K562 (cell line): Measurements from ENCODE around the gene TMEM50B. TPM values are rescaled to one million over a fixed set of nuclear protein-coding genes. Genes with fewer than 3 reads are reported as not detected.

Experiments
- ATAC-seq: fragments of 200-7000 bp; cut with Tn5 transposase; 3 replicates; pipeline ENCODE4 v1.9.1; 2020; ENCODE audit warnings: moderate library complexity
- BruUV-seq: library from RNA; stranded (reverse); fragments of 400-500 nt; replicated peaks from 2 replicates; lab custom pipeline; 2021; lab: Mats Ljungman, UMichigan
- CTCF ChIA-PET: fragments of 300-600 bp; formaldehyde crosslinking; extraction: SDS; loops from one replicate; lab custom pipeline; 2021; ENCODE audit warnings: low intra/inter-chr PET ratio; lab: Yijun Ruan, JAX
- POLR2A ChIA-PET: fragments of 300-600, 350-650 bp; sonication (Branson Sonifier 250); formaldehyde crosslinking; extraction: SDS; loops from one replicate; lab custom pipeline; 2021; ENCODE audit warnings: antibody characterized with exemption, inconsistent platforms; lab: Yijun Ruan, JAX
- DNase-seq, 4 experiments: peaks; one replicate each; pipeline versions ENCODE4 v3.0.0 to v3.0.0-alpha.2; 2011 to 2018; ENCODE audit warnings: low spot score in 3 of 4, mixed read lengths in 3 of 4; ENCODE audit errors: extremely low read depth in 1 of 4
- FAIRE-seq: peaks from 2 replicates; lab custom pipeline; 2011; peaks lifted over from hg19 to GRCh38; lab: Jason Lieb, UNC
- H2AFZ ChIP-seq: 2 replicates; pipeline ENCODE4 v1.6.0; 2011; ENCODE audit warnings: low read depth, low read length, control low read depth, inconsistent platforms
- H3K27ac ChIP-seq: fragments of 200-600 bp; 3 replicates; pipeline ENCODE4 v1.8.0; 2011; ENCODE audit warnings: low read depth, mild to moderate bottlenecking, control low read depth, inconsistent platforms, low read length, moderate library complexity, mixed read lengths; ENCODE audit errors: extremely low read depth
- H3K27me3 ChIP-seq, 2 experiments: fragments of 300-600 bp in 1 of 2; 2 replicates in 1 of 2; 3 replicates in 1 of 2; pipeline versions ENCODE4 v1.6.0 to v1.8.0; 2011; ENCODE audit warnings: inconsistent platforms in 2 of 2, low read length in 2 of 2, mild to moderate bottlenecking in 1 of 2, mixed read lengths in 1 of 2, moderate library complexity in 1 of 2; ENCODE audit not compliant: control insufficient read depth in 2 of 2, insufficient read depth in 2 of 2
- H3K36me3 ChIP-seq: fragments of 300-600 bp; 3 replicates; pipeline ENCODE4 v1.8.0; 2011; ENCODE audit warnings: mild to moderate bottlenecking, low read length, inconsistent platforms; ENCODE audit not compliant: control insufficient read depth, insufficient read depth
- H3K4me1 ChIP-seq, 2 experiments: fragments of 200-600 bp in 1 of 2; replicated peaks in 1 of 2; 2 replicates in 1 of 2; 3 replicates in 1 of 2; pipeline versions ENCODE4 v1.5.1 to v1.8.0; 2011; ENCODE audit warnings: inconsistent platforms in 2 of 2, low read length in 2 of 2, mild to moderate bottlenecking in 1 of 2, mixed read lengths in 1 of 2, moderate library complexity in 1 of 2; ENCODE audit not compliant: control insufficient read depth in 2 of 2, insufficient read depth in 2 of 2
- H3K4me2 ChIP-seq: 2 replicates; pipeline ENCODE4 v1.6.1; 2011; ENCODE audit warnings: low read length, control low read depth, inconsistent platforms, mixed read lengths; ENCODE audit not compliant: insufficient read depth
- H3K4me3 ChIP-seq: fragments of 200-600 bp; sonication (generic), shearing (Covaris generic); 2 replicates; pipeline ENCODE4 v1.5.1; 2016; ENCODE audit warnings: control low read depth, inconsistent platforms
- H3K79me2 ChIP-seq: fragments of 200-600 bp; 3 replicates; pipeline ENCODE4 v1.8.0; 2011; ENCODE audit warnings: low read length, inconsistent platforms; ENCODE audit not compliant: control insufficient read depth, insufficient read depth
- H3K9ac ChIP-seq, 2 experiments: 2 replicates each; pipeline versions ENCODE4 v1.6.0 to v1.6.1; 2011; ENCODE audit warnings: low read depth in 2 of 2, low read length in 2 of 2, control low read depth in 1 of 2, inconsistent platforms in 1 of 2, mild to moderate bottlenecking in 1 of 2, mixed read lengths in 1 of 2; ENCODE audit not compliant: insufficient read depth in 1 of 2
- H3K9me1 ChIP-seq: one replicate; pipeline ENCODE4 v1.6.0; 2011; ENCODE audit warnings: inconsistent platforms, mild to moderate bottlenecking, low read length, moderate library complexity; ENCODE audit not compliant: control insufficient read depth, insufficient read depth
- H3K9me3 ChIP-seq: replicated peaks from 2 replicates; pipeline ENCODE4 v1.5.1; 2011; ENCODE audit warnings: low read depth, low read length, inconsistent platforms; ENCODE audit not compliant: control insufficient read depth, insufficient read depth
- H4K20me1 ChIP-seq: replicated peaks from 2 replicates; pipeline ENCODE4 v1.6.1; 2011; ENCODE audit warnings: low read length, inconsistent platforms, mixed read lengths; ENCODE audit not compliant: control insufficient read depth, insufficient read depth
- BRD4 ChIP-seq: fragments of 200-600 bp; sonication (generic); IDR thresholded peaks from 2 replicates; pipeline ENCODE4 v1.6.1; 2017; ENCODE audit warnings: inconsistent platforms
- CBFA2T2 ChIP-seq: fragments of 450-650 bp; conservative IDR thresholded peaks from 2 replicates; pipeline ENCODE4 v1.6.1; 2017; ENCODE audit warnings: mild to moderate bottlenecking
- CTBP1 ChIP-seq: fragments of 450-650 bp; IDR thresholded peaks from 2 replicates; pipeline ENCODE4 v1.6.1; 2016; ENCODE audit warnings: borderline replicate concordance
- L3MBTL2 ChIP-seq: fragments of 450-650 bp; IDR thresholded peaks from 2 replicates; pipeline ENCODE4 v1.6.1; 2016; ENCODE audit warnings: mild to moderate bottlenecking, moderate library complexity
- NFYB ChIP-seq: IDR thresholded peaks from 2 replicates; pipeline ENCODE4 v1.6.1; 2011; ENCODE audit warnings: mild to moderate bottlenecking, moderate library complexity; ENCODE audit not compliant: insufficient read length; ENCODE audit errors: extremely low read depth
- PTBP1 ChIP-seq: fragments of 200-400 bp; formaldehyde crosslinking; IDR thresholded peaks from 2 replicates; pipeline ENCODE4 v1.6.1; 2017; ENCODE audit warnings: low read depth, low read length
- SMAD4 ChIP-seq: fragments of 250-450 bp; sonication (Bioruptor Pico); conservative IDR thresholded peaks from 2 replicates; pipeline ENCODE4 v1.8.0; 2021; ENCODE audit warnings: inconsistent platforms, mild to moderate bottlenecking, moderate library complexity
- SMARCB1 ChIP-seq: IDR thresholded peaks from 2 replicates; pipeline ENCODE4 v1.6.1; 2011; ENCODE audit warnings: improper control_type of control experiment, low read depth; ENCODE audit not compliant: insufficient read length
- SUPT5H ChIP-seq: fragments of 450-650 bp; IDR thresholded peaks from 2 replicates; pipeline ENCODE4 v1.6.1; 2016
- TCF7L2 ChIP-seq: fragments of 150-350 bp; IDR thresholded peaks from 2 replicates; pipeline ENCODE4 v1.6.1; 2016; ENCODE audit warnings: low read depth, mild to moderate bottlenecking, low read length, moderate library complexity
- ZNF217 ChIP-seq: sonication (generic); formaldehyde crosslinking; IDR thresholded peaks from 2 replicates; pipeline ENCODE4 v1.8.0; 2022; ENCODE audit warnings: mild to moderate bottlenecking, missing genetic modification reagents
- WGBS: fragments of 100-300 bp; shearing (Covaris generic); methylation state at CpG from one replicate; pipeline ENCODE4 v1.1.6; 2016; ENCODE audit warnings: low coverage, mixed read lengths; ENCODE audit not compliant: insufficient coverage; ENCODE audit errors: missing lambda C conversion rate; 5-methylcytosine and 5-hydroxymethylcytosine counted together
- in situ Hi-C: fragments of 300-500 bp; cut with MboI; formaldehyde crosslinking; loops from 4 replicates; pipeline ENCODE4 v1.15.0; 2018; ENCODE audit warnings: inconsistent platforms, mixed read lengths
- intact Hi-C: fragments of 100-400 bp; cut with micrococcal nuclease; formaldehyde crosslinking; loops from 2 replicates; pipeline ENCODE4 v1.14.2; 2022
- polyA plus RNA-seq, 8 experiments: library from polyadenylated mRNA; depleted of rRNA in 4 of 8; stranded (reverse) in 5 of 8; unstranded in 3 of 8; fragments of >200 nt; fragmentation: Nextera tagmentation in 2 of 8; fragmentation: Illumina TruSeq in 1 of 8; extraction: Ambion mirVana in 2 of 8; extraction: Trizol in 1 of 8; gene quantifications; 2 replicates each; pipeline versions ENCODE4 v1.2.1 to v1.2.3, GENCODE V29; 2011 to 2014; ENCODE audit warnings: inconsistent platforms in 1 of 8, missing spikeins in 1 of 8
- total RNA-seq, 7 experiments: library from RNA; depleted of rRNA in 6 of 7; stranded (reverse); fragments of >200 nt in 6 of 7; fragmentation: Illumina TruSeq in 2 of 7; extraction: Trizol in 2 of 7; gene quantifications; 2 replicates each; pipeline versions ENCODE4 v1.2.1 to v1.2.3, GENCODE V29; 2011 to 2021; ENCODE audit warnings: low replicate concordance in 1 of 7

TMEM50B gene
- total and polyA plus RNA-seq, 9 of the 15 experiments (the other 6 are each of a cell fraction or from before 2014, with no cell fraction given) = 20.5 to 64.6 (median 28.9) TPM

GRCh38 chr21:33443194-33443593 is 36.6 kb downstream of the TMEM50B start:
- H3K36me3 ChIP-seq = peaks cover 9% of the 10 kb centered on the region; the same call in 2 of the 3 replicates
- H3K27ac ChIP-seq = no peak overlapping the region
- no peak for DNase-seq
- 81% methylated on average over 5 of the region's 5 CpGs for WGBS
- FAIRE-seq = no peak
- in situ Hi-C loops (loop anchor here (5.0 to 10.0 kb wide), 3 partner anchors 246 to 608 kb away; no protein-coding TSS in a partner anchor), intact Hi-C loops (loop anchor here (10.0 kb wide), 1 partner anchor 608 kb away; no protein-coding TSS in a partner anchor)
- BruUV-seq = no TSS peak
- no peaks in the 10 kb centered on the region for H3K9me3 ChIP-seq
- ATAC-seq = no peak
- no peak for TF ChIP-seq L3MBTL2
- TF ChIP-seq PTBP1 = no peak
- no peak for TF ChIP-seq SMARCB1
- TF ChIP-seq BRD4 = no peak
- TF ChIP-seq CTBP1 = no peak
- TF ChIP-seq CBFA2T2 = no peak
- no peak for TF ChIP-seq ZNF217 (CRISPR knock-in tag)
- no peak for TF ChIP-seq SMAD4 (CRISPR knock-in tag)
- no peak for TF ChIP-seq TCF7L2
- no peak for TF ChIP-seq SUPT5H
- no peak for TF ChIP-seq NFYB
- no peak overlapping the region for H3K9ac ChIP-seq
- H3K9me1 ChIP-seq = no peaks in the 10 kb centered on the region
- ChIA-PET POLR2A (interaction anchor here (0.9 kb wide), 1 partner anchor 14 kb away, joined by 3 read pairs; no protein-coding TSS in a partner anchor), CTCF (interaction anchor here (3.4 kb wide), 1 partner anchor 243 kb away, joined by 54 read pairs; no protein-coding TSS in a partner anchor)
- no peaks in the 10 kb centered on the region for H3K79me2 ChIP-seq
- no peak overlapping the region for H3K4me2 ChIP-seq
- H3K4me3 ChIP-seq = no peak overlapping the region
- no peaks in the 10 kb centered on the region for H4K20me1 ChIP-seq
- H3K4me1 ChIP-seq = no peaks in the 10 kb centered on the region; a peak in 1 of 5 replicates
- no peaks in the 10 kb centered on the region for H3K27me3 ChIP-seq
- H2AFZ ChIP-seq = no peak overlapping the region
